Transverse colon (tissue), 4 donors: ENCODE measurements around the gene DDX11. TPM values are rescaled to one million over a fixed set of nuclear protein-coding genes. Genes with fewer than 3 reads are reported as not detected.
"Not testable (repeated sequence)": the region's sequence is repeated elsewhere in the genome, so short reads cannot be mapped to it uniquely, and the experiment has no call there.

Source experiments
- DNase-seq: peaks from one replicate; pipeline ENCODE4 v3.0.0-alpha.2; 2019
- H3K27ac ChIP-seq, 4 donors: fragments of 200-600 bp; sonication (generic); 2 replicates each; pipeline ENCODE4 v1.5.1; 2016 to 2018; ENCODE audit warnings: inconsistent platforms in 4 of 4
- H3K27me3 ChIP-seq: fragments of 200-600 bp; sonication (generic); 2 replicates; pipeline ENCODE4 v1.5.1; 2017; ENCODE audit warnings: inconsistent platforms
- H3K36me3 ChIP-seq, 4 donors: fragments of 200-600 bp; sonication (generic); 2 replicates each; pipeline ENCODE4 v1.5.1; 2017 to 2019; ENCODE audit warnings: inconsistent platforms in 4 of 4
- H3K4me1 ChIP-seq, 4 donors: fragments of 200-600 bp; sonication (generic); 2 replicates each; pipeline ENCODE4 v1.5.1; 2017 to 2020; ENCODE audit warnings: inconsistent platforms in 4 of 4
- H3K4me3 ChIP-seq, 4 donors: fragments of 200-600 bp; sonication (generic); 1 replicate in 1 of 4; 2 replicates in 3 of 4; pipeline versions ENCODE4 v1.5.1 to v1.6.1; 2017 to 2019; ENCODE audit warnings: inconsistent platforms in 4 of 4
- H3K9me3 ChIP-seq, 2 donors: fragments of 200-600 bp; sonication (generic); 2 replicates each; pipeline ENCODE4 v1.5.1; 2017 to 2019; ENCODE audit warnings: inconsistent platforms in 2 of 2
- WGBS, 2 donors: methylation state at CpG; one replicate each; pipeline ENCODE4 v1.1.5; 2018; ENCODE audit warnings: low coverage in 1 of 2; 5-methylcytosine and 5-hydroxymethylcytosine counted together
- in situ Hi-C, 4 donors: fragments of 200-750 bp; cut with MboI; loops; one replicate each; pipeline versions ENCODE4 v1.15.0 to v1.15.1; 2017; ENCODE audit warnings: low sequenced_read_pairs in 3 of 4, low pct_ligation_motif_present in 1 of 4, low pct_unique_long_range_greater_than_20kb in 1 of 4
- intact Hi-C: fragments of 100-400 bp; cut with DNase I; formaldehyde crosslinking; loops from one replicate; pipeline ENCODE4 v1.15.1; 2023; ENCODE audit warnings: low total_unique reads
- total RNA-seq, 4 donors: library from RNA; depleted of rRNA; stranded (reverse); fragments of >200 nt; gene quantifications; one replicate each; pipeline ENCODE4 v1.1.0, GENCODE V29; 2016

Gene DDX11
- total RNA-seq, 4 donors from 2014 or later: 28.6 to 161 (median 46.5) TPM

- peaks cover 0 to 12% (median 4%) of the 10 kb centered on the region in 4 donors for H3K4me1 ChIP-seq
- H3K27ac ChIP-seq, H3K9me3 ChIP-seq, H3K36me3 ChIP-seq, DNase-seq, H3K4me3 ChIP-seq, in situ Hi-C loops, intact Hi-C loops, H3K27me3 ChIP-seq: not testable (repeated sequence)
- 81 to 91% methylated on average over 7 to 8 of the region's 8 CpGs for WGBS, 2 donors
Observed at GRCh38 chr12:31077998-31078397, 4.3 kb downstream of the DDX11 start.

- in situ Hi-C loops: not testable (repeated sequence)
Observed at GRCh38 chr12:31079421-31079820, 5.8 kb downstream of the DDX11 start.

GRCh38 chr12:31080221-31080620, 6.6 kb downstream of the DDX11 start:
- H3K9me3 ChIP-seq, H3K4me3 ChIP-seq, H3K27me3 ChIP-seq, in situ Hi-C loops, H3K27ac ChIP-seq, H3K4me1 ChIP-seq, H3K36me3 ChIP-seq, DNase-seq, intact Hi-C loops: not testable (repeated sequence)
- WGBS, 2 donors: 48 to 76% methylated on average over 2 to 5 of the region's 6 CpGs

More at GRCh38 chr12:31079421-31079820, 5.8 kb downstream of the DDX11 start:
- intact Hi-C loops, H3K9me3 ChIP-seq, DNase-seq, H3K27me3 ChIP-seq, H3K27ac ChIP-seq, H3K36me3 ChIP-seq, H3K4me1 ChIP-seq, H3K4me3 ChIP-seq: not testable (repeated sequence)
- WGBS, 2 donors: 95% methylated on average over 4 of the region's 6 CpGs; no CpG with 5 or more reads in 1 of the 2 donors

- in situ Hi-C loops, H3K36me3 ChIP-seq: not testable (repeated sequence)
Observed at GRCh38 chr12:31081274-31081673, 7.6 kb downstream of the DDX11 start.

GRCh38 chr12:31084241-31084640, 10.6 kb downstream of the DDX11 start:
- DNase-seq, H3K36me3 ChIP-seq, H3K4me1 ChIP-seq, intact Hi-C loops, H3K27me3 ChIP-seq, H3K9me3 ChIP-seq, in situ Hi-C loops, H3K4me3 ChIP-seq, H3K27ac ChIP-seq: not testable (repeated sequence)
- WGBS, 2 donors: 96% methylated on average over 13 of the region's 13 CpGs; no CpG with 5 or more reads in 1 of the 2 donors

More at GRCh38 chr12:31081274-31081673, 7.6 kb downstream of the DDX11 start:
- H3K4me1 ChIP-seq, H3K27me3 ChIP-seq, intact Hi-C loops, H3K9me3 ChIP-seq, H3K4me3 ChIP-seq, DNase-seq, H3K27ac ChIP-seq: not testable (repeated sequence)
- WGBS, 2 donors: 90 to 95% methylated on average over 2 to 6 of the region's 6 CpGs

- 96% methylated on average over 11 of the region's 11 CpGs; no CpG with 5 or more reads in 1 of the 2 donors for WGBS, 2 donors
- H3K9me3 ChIP-seq, intact Hi-C loops, H3K27me3 ChIP-seq, H3K4me1 ChIP-seq, H3K27ac ChIP-seq, H3K4me3 ChIP-seq, DNase-seq, in situ Hi-C loops: not testable (repeated sequence)
- H3K36me3 ChIP-seq: peaks cover 0 to 11% (median 3%) of the 10 kb centered on the region in 4 donors
Observed at GRCh38 chr12:31086032-31086431, 12.4 kb downstream of the DDX11 start.

- in situ Hi-C loops, H3K4me3 ChIP-seq, H3K27me3 ChIP-seq, intact Hi-C loops, H3K4me1 ChIP-seq, H3K27ac ChIP-seq, H3K9me3 ChIP-seq, DNase-seq: not testable (repeated sequence)
- H3K36me3 ChIP-seq: peaks cover 0 to 13% (median 3%) of the 10 kb centered on the region in 4 donors
- WGBS, 2 donors: 93% methylated on average over 5 of the region's 8 CpGs; no CpG with 5 or more reads in 1 of the 2 donors
Observed at GRCh38 chr12:31087486-31087885, 13.8 kb downstream of the DDX11 start.

- H3K27ac ChIP-seq, H3K27me3 ChIP-seq, in situ Hi-C loops, intact Hi-C loops, H3K4me1 ChIP-seq, H3K4me3 ChIP-seq, DNase-seq, H3K9me3 ChIP-seq: not testable (repeated sequence)
- H3K36me3 ChIP-seq: peaks cover 0 to 16% (median 3%) of the 10 kb centered on the region in 4 donors
- WGBS, 2 donors: 93% methylated on average over 1 of the region's 2 CpGs; no CpG with 5 or more reads in 1 of the 2 donors
Observed at GRCh38 chr12:31087956-31088355, 14.3 kb downstream of the DDX11 start.
